ENCODE results near the gene MDH1.

MDH1 gene

GRCh38 chr2:63553049-63553448, 35.7 kb upstream of the MDH1 start:
- TF ChIP-seq REST (IDR thresholded peaks at IDR 0.05; ENCODE audit: insufficient read depth in 1 of 2, low read depth in 2 of 2, low read length in 2 of 2) (no peak), SIN3A (IDR thresholded peaks at IDR 0.05; ENCODE audit: borderline replicate concordance, insufficient read depth, low read length) (no peak), POLR2AphosphoS5 (IDR thresholded peaks at IDR 0.05; ENCODE audit: low read depth, low read length) (no peak)

- TF ChIP-seq FOXP2 (optimal IDR thresholded peaks at IDR 0.05; ENCODE audit: borderline replicate concordance, extremely low read depth, extremely low read length, insufficient read depth): no peak
- TF ChIP-seq TAF1 (IDR thresholded peaks at IDR 0.05; ENCODE audit: borderline replicate concordance, insufficient read depth, low read length): no peak
- TF ChIP-seq SIN3A (IDR thresholded peaks at IDR 0.05; ENCODE audit: borderline replicate concordance, insufficient read depth, low read length): no peak
- TF ChIP-seq POLR2AphosphoS5 (IDR thresholded peaks at IDR 0.05; ENCODE audit: low read depth, low read length): no peak
- TF ChIP-seq REST (IDR thresholded peaks at IDR 0.05; ENCODE audit: insufficient read depth in 1 of 2, low read depth in 2 of 2, low read length in 2 of 2): no peak
These were observed 33.5 kb upstream of the MDH1 start for GRCh38 chr2:63555299-63555698.

GRCh38 chr2:63555931-63556330, 32.8 kb upstream of the MDH1 start:
- TF ChIP-seq REST (IDR thresholded peaks at IDR 0.05; ENCODE audit: insufficient read depth in 1 of 2, low read depth in 2 of 2, low read length in 2 of 2): no peak

- TF ChIP-seq POLR2AphosphoS5 (IDR thresholded peaks at IDR 0.05; ENCODE audit: low read depth, low read length) (no peak), SIN3A (IDR thresholded peaks at IDR 0.05; ENCODE audit: borderline replicate concordance, insufficient read depth, low read length) (no peak), FOXP2 (optimal IDR thresholded peaks at IDR 0.05; ENCODE audit: borderline replicate concordance, extremely low read depth, extremely low read length, insufficient read depth) (no peak), TAF1 (IDR thresholded peaks at IDR 0.05; ENCODE audit: borderline replicate concordance, insufficient read depth, low read length) (no peak), REST (IDR thresholded peaks at IDR 0.05; ENCODE audit: insufficient read depth in 1 of 2, low read depth in 2 of 2, low read length in 2 of 2) (no peak)
These were observed 26.0 kb upstream of the MDH1 start for GRCh38 chr2:63562751-63563150.

GRCh38 chr2:63569740-63570139, 19.0 kb upstream of the MDH1 start:
- TF ChIP-seq REST (IDR thresholded peaks at IDR 0.05; ENCODE audit: insufficient read depth in 1 of 2, low read depth in 2 of 2, low read length in 2 of 2) (no peak), FOXP2 (optimal IDR thresholded peaks at IDR 0.05; ENCODE audit: borderline replicate concordance, extremely low read depth, extremely low read length, insufficient read depth) (no peak), SIN3A (IDR thresholded peaks at IDR 0.05; ENCODE audit: borderline replicate concordance, insufficient read depth, low read length) (no peak), POLR2AphosphoS5 (IDR thresholded peaks at IDR 0.05; ENCODE audit: low read depth, low read length) (no peak), TAF1 (IDR thresholded peaks at IDR 0.05; ENCODE audit: borderline replicate concordance, insufficient read depth, low read length) (no peak)
